SU-DHL-6 (cell line): ENCODE measurements around the gene TOM1.

Experiments used
- EZH2phosphoT487 ChIP-seq: fragments of 200-600 bp; sonication (generic), shearing (Covaris generic); conservative IDR thresholded peaks from 2 replicates; pipeline ENCODE4 v1.6.1; 2018; ENCODE audit warnings: mild to moderate bottlenecking, antibody characterized with exemption, low read length, moderate library complexity, mixed read lengths
- TF ChIP-seq, protein P1 (sequence below): fragments of 200-600 bp; sonication (generic); IDR thresholded peaks from one replicate; pipeline ENCODE4 v1.5.1; 2017; ENCODE audit warnings: antibody characterized with exemption, mild to moderate bottlenecking, low read length, moderate library complexity; ENCODE audit not compliant: insufficient read depth, poor library complexity, severe bottlenecking

DNA sequence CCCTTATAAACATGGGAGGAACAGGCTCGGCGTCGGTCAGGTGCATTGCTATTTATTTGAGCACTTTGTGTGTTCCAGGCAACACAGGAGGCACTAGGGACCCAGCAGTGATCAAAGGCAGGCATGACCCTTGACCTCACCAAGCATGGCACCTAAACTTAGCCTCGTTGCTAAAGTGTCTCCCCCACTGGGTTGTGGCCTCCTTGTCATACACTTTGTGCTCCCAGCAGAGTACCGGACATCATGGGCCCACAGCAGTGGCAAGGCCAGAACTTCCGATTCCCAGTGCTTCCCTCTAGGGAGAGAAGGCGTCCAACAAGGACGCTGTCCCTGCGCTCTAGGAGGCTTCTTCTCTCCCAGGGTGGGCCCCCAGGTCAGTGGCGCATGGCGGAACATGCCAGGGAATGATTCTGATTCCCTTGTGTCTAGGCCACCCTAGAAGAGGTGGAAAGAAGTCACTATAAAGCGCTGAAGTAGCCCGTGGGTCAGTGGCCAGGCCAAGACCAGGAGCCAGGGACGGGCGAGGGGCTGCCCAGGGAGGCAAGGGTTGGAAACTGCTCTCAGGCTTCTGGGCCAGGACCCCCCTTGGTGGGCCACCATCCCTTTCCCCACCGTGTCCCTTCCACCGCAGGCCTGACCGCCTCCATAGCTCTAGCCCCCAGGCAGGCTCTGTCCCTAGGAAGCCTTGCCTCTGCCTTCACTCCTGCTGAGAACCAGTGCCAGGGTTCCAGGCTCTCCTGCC lies 19.7 kb downstream of the TOM1 start:
- no peak for TF ChIP-seq EZH2phosphoT487
- TF ChIP-seq, protein P1, sequence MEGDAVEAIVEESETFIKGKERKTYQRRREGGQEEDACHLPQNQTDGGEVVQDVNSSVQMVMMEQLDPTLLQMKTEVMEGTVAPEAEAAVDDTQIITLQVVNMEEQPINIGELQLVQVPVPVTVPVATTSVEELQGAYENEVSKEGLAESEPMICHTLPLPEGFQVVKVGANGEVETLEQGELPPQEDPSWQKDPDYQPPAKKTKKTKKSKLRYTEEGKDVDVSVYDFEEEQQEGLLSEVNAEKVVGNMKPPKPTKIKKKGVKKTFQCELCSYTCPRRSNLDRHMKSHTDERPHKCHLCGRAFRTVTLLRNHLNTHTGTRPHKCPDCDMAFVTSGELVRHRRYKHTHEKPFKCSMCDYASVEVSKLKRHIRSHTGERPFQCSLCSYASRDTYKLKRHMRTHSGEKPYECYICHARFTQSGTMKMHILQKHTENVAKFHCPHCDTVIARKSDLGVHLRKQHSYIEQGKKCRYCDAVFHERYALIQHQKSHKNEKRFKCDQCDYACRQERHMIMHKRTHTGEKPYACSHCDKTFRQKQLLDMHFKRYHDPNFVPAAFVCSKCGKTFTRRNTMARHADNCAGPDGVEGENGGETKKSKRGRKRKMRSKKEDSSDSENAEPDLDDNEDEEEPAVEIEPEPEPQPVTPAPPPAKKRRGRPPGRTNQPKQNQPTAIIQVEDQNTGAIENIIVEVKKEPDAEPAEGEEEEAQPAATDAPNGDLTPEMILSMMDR, result no peak
